COLO668 (cell line): Measurements from ENCODE around the gene SYT6.

Experiments used
- DNase-seq: peaks from one replicate; lab custom pipeline; 2025; ENCODE audit not compliant: unreplicated experiment; lab: John Stamatoyannopoulos, UW

The SYT6 gene

GRCh38 chr1:114153261-114154145 is at the start of gene SYT6:
SYT6 (minus strand) TSS chr1:114153869; CDS start chr1:114153772, 97 bp downstream.
- DNase-seq = no peak

GRCh38 chr1:114201486-114201885 is 47.8 kb upstream of the SYT6 start:
- DNase-seq = no peak

GRCh38 chr1:114199017-114199594 is 45.4 kb upstream of the SYT6 start:
- DNase-seq = no peak

GRCh38 chr1:114196992-114197907 is 43.6 kb upstream of the SYT6 start:
- DNase-seq = no peak

- DNase-seq = no peak
Observed at GRCh38 chr1:114195819-114196218, 42.1 kb upstream of the SYT6 start.

- no peak for DNase-seq
Observed at GRCh38 chr1:114192328-114192727, 38.7 kb upstream of the SYT6 start.

- DNase-seq = no peak
Observed at GRCh38 chr1:114189398-114189797, 35.7 kb upstream of the SYT6 start.

- DNase-seq = no peak
Observed at GRCh38 chr1:114181356-114181755, 27.7 kb upstream of the SYT6 start.

GRCh38 chr1:114180742-114181141 is 27.1 kb upstream of the SYT6 start:
- no peak for DNase-seq

GRCh38 chr1:114178936-114179335 is 25.3 kb upstream of the SYT6 start:
- DNase-seq = no peak

GRCh38 chr1:114177282-114177681 is 23.6 kb upstream of the SYT6 start:
- no peak for DNase-seq

- DNase-seq = no peak
Observed at GRCh38 chr1:114176366-114176765, 22.7 kb upstream of the SYT6 start.

- no peak for DNase-seq
Observed at GRCh38 chr1:114173680-114174079, 20.0 kb upstream of the SYT6 start.

GRCh38 chr1:114169509-114169908 is 15.8 kb upstream of the SYT6 start:
- no peak for DNase-seq

GRCh38 chr1:114167226-114167625 is 13.6 kb upstream of the SYT6 start:
- no peak for DNase-seq

- no peak for DNase-seq
Observed at GRCh38 chr1:114164840-114165543, 11.3 kb upstream of the SYT6 start.

GRCh38 chr1:114159941-114160340 is 6.3 kb upstream of the SYT6 start:
- DNase-seq = no peak

GRCh38 chr1:114157275-114157660 is 3.6 kb upstream of the SYT6 start:
- DNase-seq = no peak

- DNase-seq = no peak
Observed at GRCh38 chr1:114156538-114157274, 3.0 kb upstream of the SYT6 start.

- DNase-seq = no peak
Observed at GRCh38 chr1:114155706-114156105, 2.0 kb upstream of the SYT6 start.
